SK-N-SH treated with all-trans-retinoic acid at 6 μM for 48 hours (cell line): Measurements from ENCODE around the gene TNIP3.

Experiments used
- ESRRG ChIP-seq: fragments of 250-450 bp; sonication (Bioruptor Pico); IDR thresholded peaks from 2 replicates; pipeline ENCODE4 v1.6.1; 2021; ENCODE audit warnings: mild to moderate bottlenecking
- PATZ1 ChIP-seq: fragments of 250-450 bp; sonication (Bioruptor Pico); IDR thresholded peaks from 2 replicates; pipeline ENCODE4 v1.8.0; 2020; ENCODE audit warnings: mild to moderate bottlenecking, moderate library complexity, borderline replicate concordance
- RARB ChIP-seq: fragments of 250-450 bp; sonication (Bioruptor Pico); IDR thresholded peaks from 2 replicates; pipeline ENCODE4 v1.8.0; 2021; ENCODE audit warnings: mild to moderate bottlenecking, moderate library complexity
- ZNF565 ChIP-seq: fragments of 450-650 bp; formaldehyde crosslinking; conservative IDR thresholded peaks from 2 replicates; pipeline ENCODE4 v1.5.0; 2020; ENCODE audit warnings: low read depth, mild to moderate bottlenecking, moderate library complexity
- TF ChIP-seq, protein P1 (sequence below): fragments of 250-450 bp; sonication (Bioruptor Pico); IDR thresholded peaks from 2 replicates; pipeline ENCODE4 v1.5.0; 2020; ENCODE audit warnings: mild to moderate bottlenecking, moderate library complexity

GRCh38 chr4:121118344-121118743 is 45.8 kb downstream of the TNIP3 start:
- TF ChIP-seq ZNF565 (CRISPR knock-in tag) (no peak), ESRRG (CRISPR knock-in tag) (no peak), RARB (no peak), PATZ1 (no peak)
- TF ChIP-seq, protein P1, sequence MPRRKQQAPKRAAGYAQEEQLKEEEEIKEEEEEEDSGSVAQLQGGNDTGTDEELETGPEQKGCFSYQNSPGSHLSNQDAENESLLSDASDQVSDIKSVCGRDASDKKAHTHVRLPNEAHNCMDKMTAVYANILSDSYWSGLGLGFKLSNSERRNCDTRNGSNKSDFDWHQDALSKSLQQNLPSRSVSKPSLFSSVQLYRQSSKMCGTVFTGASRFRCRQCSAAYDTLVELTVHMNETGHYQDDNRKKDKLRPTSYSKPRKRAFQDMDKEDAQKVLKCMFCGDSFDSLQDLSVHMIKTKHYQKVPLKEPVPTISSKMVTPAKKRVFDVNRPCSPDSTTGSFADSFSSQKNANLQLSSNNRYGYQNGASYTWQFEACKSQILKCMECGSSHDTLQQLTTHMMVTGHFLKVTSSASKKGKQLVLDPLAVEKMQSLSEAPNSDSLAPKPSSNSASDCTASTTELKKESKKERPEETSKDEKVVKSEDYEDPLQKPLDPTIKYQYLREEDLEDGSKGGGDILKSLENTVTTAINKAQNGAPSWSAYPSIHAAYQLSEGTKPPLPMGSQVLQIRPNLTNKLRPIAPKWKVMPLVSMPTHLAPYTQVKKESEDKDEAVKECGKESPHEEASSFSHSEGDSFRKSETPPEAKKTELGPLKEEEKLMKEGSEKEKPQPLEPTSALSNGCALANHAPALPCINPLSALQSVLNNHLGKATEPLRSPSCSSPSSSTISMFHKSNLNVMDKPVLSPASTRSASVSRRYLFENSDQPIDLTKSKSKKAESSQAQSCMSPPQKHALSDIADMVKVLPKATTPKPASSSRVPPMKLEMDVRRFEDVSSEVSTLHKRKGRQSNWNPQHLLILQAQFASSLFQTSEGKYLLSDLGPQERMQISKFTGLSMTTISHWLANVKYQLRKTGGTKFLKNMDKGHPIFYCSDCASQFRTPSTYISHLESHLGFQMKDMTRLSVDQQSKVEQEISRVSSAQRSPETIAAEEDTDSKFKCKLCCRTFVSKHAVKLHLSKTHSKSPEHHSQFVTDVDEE: no peak
